Measurements from ENCODE around the gene HSPB9. TPM values are rescaled to one million over a fixed set of nuclear protein-coding genes. Genes with fewer than 3 reads are reported as not detected.

Gene HSPB9
- total RNA-seq, 1 experiment from 2014 or later: 0.46 TPM

DNA sequence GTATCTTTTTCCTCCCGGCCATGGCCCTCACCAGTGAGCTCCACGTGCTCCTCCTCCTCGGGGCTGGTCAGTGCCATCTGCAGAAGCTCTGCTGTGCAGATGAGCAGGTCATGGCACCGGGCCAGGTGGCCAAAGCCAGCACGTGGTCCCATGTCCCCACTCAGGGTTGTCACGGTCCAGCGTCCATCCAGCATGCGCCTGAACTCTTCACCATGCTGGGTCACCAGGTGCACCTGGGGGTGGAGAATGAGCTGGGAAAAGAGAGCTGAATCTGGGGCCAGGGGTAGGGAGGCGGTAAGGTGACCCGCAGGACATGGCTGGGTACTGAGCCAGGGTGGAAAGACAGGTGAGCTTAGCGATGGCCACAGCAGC is 11.4 kb upstream of the HSPB9 start:
- CTCF ChIA-PET: interaction anchor here (0.7 to 4.2 kb wide), 12 partner anchors 8 to 152 kb away, joined by 3 to 27 read pairs (median 4); partner anchors contain the start of genes DNAJC7, HSPB9, KAT2A and NKIRAS2
- DNase-seq (ENCODE audit: low spot score) (no peak), ATAC-seq (no peak)
- Mint-ChIP-seq H3K27ac (no peak overlapping the region), H3K4me1 (peaks cover 17% of the 10 kb centered on the region), H3K4me3 (no peak overlapping the region), H3K27me3 (ENCODE audit: low read depth) (peaks cover 6% of the 10 kb centered on the region; the same call in 1 of the 2 replicates), H3K9me3 (no peaks in the 10 kb centered on the region), H3K36me3 (peaks cover 16% of the 10 kb centered on the region)
- TF ChIP-seq, protein P1, sequence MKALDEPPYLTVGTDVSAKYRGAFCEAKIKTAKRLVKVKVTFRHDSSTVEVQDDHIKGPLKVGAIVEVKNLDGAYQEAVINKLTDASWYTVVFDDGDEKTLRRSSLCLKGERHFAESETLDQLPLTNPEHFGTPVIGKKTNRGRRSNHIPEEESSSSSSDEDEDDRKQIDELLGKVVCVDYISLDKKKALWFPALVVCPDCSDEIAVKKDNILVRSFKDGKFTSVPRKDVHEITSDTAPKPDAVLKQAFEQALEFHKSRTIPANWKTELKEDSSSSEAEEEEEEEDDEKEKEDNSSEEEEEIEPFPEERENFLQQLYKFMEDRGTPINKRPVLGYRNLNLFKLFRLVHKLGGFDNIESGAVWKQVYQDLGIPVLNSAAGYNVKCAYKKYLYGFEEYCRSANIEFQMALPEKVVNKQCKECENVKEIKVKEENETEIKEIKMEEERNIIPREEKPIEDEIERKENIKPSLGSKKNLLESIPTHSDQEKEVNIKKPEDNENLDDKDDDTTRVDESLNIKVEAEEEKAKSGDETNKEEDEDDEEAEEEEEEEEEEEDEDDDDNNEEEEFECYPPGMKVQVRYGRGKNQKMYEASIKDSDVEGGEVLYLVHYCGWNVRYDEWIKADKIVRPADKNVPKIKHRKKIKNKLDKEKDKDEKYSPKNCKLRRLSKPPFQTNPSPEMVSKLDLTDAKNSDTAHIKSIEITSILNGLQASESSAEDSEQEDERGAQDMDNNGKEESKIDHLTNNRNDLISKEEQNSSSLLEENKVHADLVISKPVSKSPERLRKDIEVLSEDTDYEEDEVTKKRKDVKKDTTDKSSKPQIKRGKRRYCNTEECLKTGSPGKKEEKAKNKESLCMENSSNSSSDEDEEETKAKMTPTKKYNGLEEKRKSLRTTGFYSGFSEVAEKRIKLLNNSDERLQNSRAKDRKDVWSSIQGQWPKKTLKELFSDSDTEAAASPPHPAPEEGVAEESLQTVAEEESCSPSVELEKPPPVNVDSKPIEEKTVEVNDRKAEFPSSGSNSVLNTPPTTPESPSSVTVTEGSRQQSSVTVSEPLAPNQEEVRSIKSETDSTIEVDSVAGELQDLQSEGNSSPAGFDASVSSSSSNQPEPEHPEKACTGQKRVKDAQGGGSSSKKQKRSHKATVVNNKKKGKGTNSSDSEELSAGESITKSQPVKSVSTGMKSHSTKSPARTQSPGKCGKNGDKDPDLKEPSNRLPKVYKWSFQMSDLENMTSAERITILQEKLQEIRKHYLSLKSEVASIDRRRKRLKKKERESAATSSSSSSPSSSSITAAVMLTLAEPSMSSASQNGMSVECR (CRISPR knock-in tag; IDR thresholded peaks at IDR 0.05; ENCODE audit: borderline replicate concordance): no peak
- no peak for TF ChIP-seq GABPB1 (CRISPR knock-in tag; IDR thresholded peaks at IDR 0.05)
- TF ChIP-seq, protein P2, sequence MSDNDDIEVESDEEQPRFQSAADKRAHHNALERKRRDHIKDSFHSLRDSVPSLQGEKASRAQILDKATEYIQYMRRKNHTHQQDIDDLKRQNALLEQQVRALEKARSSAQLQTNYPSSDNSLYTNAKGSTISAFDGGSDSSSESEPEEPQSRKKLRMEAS (CRISPR knock-in tag; IDR thresholded peaks at IDR 0.05): no peak
- TF ChIP-seq, protein P3, sequence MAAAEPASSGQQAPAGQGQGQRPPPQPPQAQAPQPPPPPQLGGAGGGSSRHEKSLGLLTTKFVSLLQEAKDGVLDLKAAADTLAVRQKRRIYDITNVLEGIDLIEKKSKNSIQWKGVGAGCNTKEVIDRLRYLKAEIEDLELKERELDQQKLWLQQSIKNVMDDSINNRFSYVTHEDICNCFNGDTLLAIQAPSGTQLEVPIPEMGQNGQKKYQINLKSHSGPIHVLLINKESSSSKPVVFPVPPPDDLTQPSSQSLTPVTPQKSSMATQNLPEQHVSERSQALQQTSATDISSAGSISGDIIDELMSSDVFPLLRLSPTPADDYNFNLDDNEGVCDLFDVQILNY (CRISPR knock-in tag; IDR thresholded peaks at IDR 0.05): no peak
- TF ChIP-seq, protein P4, sequence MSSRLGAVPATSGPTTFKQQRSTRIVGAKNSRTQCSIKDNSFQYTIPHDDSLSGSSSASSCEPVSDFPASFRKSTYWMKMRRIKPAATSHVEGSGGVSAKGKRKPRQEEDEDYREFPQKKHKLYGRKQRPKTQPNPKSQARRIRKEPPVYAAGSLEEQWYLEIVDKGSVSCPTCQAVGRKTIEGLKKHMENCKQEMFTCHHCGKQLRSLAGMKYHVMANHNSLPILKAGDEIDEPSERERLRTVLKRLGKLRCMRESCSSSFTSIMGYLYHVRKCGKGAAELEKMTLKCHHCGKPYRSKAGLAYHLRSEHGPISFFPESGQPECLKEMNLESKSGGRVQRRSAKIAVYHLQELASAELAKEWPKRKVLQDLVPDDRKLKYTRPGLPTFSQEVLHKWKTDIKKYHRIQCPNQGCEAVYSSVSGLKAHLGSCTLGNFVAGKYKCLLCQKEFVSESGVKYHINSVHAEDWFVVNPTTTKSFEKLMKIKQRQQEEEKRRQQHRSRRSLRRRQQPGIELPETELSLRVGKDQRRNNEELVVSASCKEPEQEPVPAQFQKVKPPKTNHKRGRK (CRISPR knock-in tag; IDR thresholded peaks at IDR 0.05; ENCODE audit: borderline replicate concordance): no peak
- TF ChIP-seq, protein P5, sequence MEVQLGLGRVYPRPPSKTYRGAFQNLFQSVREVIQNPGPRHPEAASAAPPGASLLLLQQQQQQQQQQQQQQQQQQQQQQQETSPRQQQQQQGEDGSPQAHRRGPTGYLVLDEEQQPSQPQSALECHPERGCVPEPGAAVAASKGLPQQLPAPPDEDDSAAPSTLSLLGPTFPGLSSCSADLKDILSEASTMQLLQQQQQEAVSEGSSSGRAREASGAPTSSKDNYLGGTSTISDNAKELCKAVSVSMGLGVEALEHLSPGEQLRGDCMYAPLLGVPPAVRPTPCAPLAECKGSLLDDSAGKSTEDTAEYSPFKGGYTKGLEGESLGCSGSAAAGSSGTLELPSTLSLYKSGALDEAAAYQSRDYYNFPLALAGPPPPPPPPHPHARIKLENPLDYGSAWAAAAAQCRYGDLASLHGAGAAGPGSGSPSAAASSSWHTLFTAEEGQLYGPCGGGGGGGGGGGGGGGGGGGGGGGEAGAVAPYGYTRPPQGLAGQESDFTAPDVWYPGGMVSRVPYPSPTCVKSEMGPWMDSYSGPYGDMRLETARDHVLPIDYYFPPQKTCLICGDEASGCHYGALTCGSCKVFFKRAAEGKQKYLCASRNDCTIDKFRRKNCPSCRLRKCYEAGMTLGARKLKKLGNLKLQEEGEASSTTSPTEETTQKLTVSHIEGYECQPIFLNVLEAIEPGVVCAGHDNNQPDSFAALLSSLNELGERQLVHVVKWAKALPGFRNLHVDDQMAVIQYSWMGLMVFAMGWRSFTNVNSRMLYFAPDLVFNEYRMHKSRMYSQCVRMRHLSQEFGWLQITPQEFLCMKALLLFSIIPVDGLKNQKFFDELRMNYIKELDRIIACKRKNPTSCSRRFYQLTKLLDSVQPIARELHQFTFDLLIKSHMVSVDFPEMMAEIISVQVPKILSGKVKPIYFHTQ (CRISPR knock-in tag; IDR thresholded peaks at IDR 0.05): no peak
- TF ChIP-seq TCF7 (CRISPR knock-in tag; IDR thresholded peaks at IDR 0.05; ENCODE audit: low read depth): no peak
- no peak for TF ChIP-seq FOXK1 (CRISPR knock-in tag; IDR thresholded peaks at IDR 0.05)
- no peak for TF ChIP-seq RELA (CRISPR knock-in tag; IDR thresholded peaks at IDR 0.05; ENCODE audit: borderline replicate concordance)
- TF ChIP-seq, protein P6, sequence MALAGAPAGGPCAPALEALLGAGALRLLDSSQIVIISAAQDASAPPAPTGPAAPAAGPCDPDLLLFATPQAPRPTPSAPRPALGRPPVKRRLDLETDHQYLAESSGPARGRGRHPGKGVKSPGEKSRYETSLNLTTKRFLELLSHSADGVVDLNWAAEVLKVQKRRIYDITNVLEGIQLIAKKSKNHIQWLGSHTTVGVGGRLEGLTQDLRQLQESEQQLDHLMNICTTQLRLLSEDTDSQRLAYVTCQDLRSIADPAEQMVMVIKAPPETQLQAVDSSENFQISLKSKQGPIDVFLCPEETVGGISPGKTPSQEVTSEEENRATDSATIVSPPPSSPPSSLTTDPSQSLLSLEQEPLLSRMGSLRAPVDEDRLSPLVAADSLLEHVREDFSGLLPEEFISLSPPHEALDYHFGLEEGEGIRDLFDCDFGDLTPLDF (CRISPR knock-in tag; IDR thresholded peaks at IDR 0.05): no peak
- TF ChIP-seq ZNF232 (CRISPR knock-in tag; IDR thresholded peaks at IDR 0.05): no peak
- POLR2A ChIA-PET: no interaction called here

DNA sequence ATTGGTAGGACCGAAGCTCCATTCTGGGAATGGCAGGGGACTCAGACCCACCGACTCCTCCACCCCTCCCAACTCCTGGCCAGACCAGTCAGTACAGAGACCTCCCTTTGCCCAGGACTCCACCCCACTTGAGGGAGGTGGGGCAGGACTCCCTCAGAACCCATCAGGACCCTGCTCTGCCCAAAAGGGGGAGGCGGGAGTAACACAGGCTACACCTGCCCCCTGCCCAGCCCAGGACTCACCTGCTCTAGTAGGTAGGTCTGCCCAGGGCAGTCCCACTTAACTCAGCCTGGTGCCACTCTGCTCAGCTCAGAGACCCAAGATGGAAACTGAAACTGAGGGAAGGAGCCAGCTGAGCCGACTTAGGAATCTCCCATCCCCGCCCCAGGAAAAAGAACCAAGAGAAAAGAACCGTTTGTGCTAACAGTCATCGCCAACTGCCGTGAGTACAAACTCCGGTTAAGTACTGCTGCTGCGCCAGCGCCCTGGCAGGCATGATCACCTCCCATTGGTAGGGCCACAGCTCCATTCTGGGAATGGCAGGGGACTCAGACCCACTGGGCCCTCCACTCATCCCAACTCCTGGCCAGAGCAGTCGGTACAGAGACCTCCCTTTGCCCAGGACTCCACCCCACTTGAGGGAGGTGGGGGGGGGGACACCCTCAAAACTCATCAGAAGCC is 10.6 kb upstream of the HSPB9 start:
- no peak for DNase-seq (ENCODE audit: low spot score)
- Mint-ChIP-seq H3K36me3 (peaks cover 21% of the 10 kb centered on the region), H3K27ac (peak overlapping the region; percentile 22), H3K27me3 (ENCODE audit: low read depth) (peaks cover under 1% of the 10 kb centered on the region; the same call in 1 of the 2 replicates), H3K4me3 (no peak overlapping the region), H3K9me3 (no peaks in the 10 kb centered on the region), H3K4me1 (peaks cover 17% of the 10 kb centered on the region)
- TF ChIP-seq ZNF219 (CRISPR knock-in tag; IDR thresholded peaks at IDR 0.05; ENCODE audit: borderline replicate concordance): no peak
- ATAC-seq: peak; percentile 21
- POLR2A ChIA-PET: no interaction called here
- CTCF ChIA-PET: interaction anchor here (0.7 to 4.2 kb wide), 18 partner anchors 9 to 152 kb away, joined by 3 to 27 read pairs (median 4); partner anchors contain the start of genes DNAJC7, HSPB9, KAT2A and NKIRAS2
